Nephron progenitor cell (in vitro differentiated cells): ENCODE results near the gene NR1D1.

Experiments
- DNase-seq: peaks from one replicate; pipeline ENCODE4 v3.0.0; 2021
- H3K27ac Mint-ChIP-seq: 2 replicates; pipeline ENCODE4 v1.8.0; 2021; ENCODE audit warnings: mild to moderate bottlenecking, moderate library complexity, mixed read lengths
- H3K27me3 Mint-ChIP-seq: 2 replicates; pipeline ENCODE4 v1.8.0; 2021; ENCODE audit warnings: mild to moderate bottlenecking, low read depth, mixed read lengths; ENCODE audit not compliant: poor library complexity
- H3K36me3 Mint-ChIP-seq: 2 replicates; pipeline ENCODE4 v1.8.0; 2021; ENCODE audit warnings: low read depth, mixed read lengths
- H3K4me1 Mint-ChIP-seq: 2 replicates; pipeline ENCODE4 v1.8.0; 2021; ENCODE audit warnings: mixed read lengths
- H3K4me3 Mint-ChIP-seq: 2 replicates; pipeline ENCODE4 v1.8.0; 2021; ENCODE audit warnings: mild to moderate bottlenecking, moderate library complexity, mixed read lengths
- H3K9me3 Mint-ChIP-seq: 2 replicates; pipeline ENCODE4 v1.8.0; 2021; ENCODE audit warnings: mild to moderate bottlenecking, moderate library complexity, mixed read lengths
- CTCF ChIP-seq: fragments of 200-600 bp; sonication (generic); IDR thresholded peaks from 2 replicates; pipeline ENCODE4 v1.5.0; 2021; ENCODE audit warnings: antibody characterized with exemption

Gene NR1D1

GRCh38 chr17:40098846-40099618, 1.4 kb downstream of the NR1D1 start:
- Mint-ChIP-seq H3K36me3 (peaks cover 21% of the 10 kb centered on the region), H3K27me3 (peaks cover 8% of the 10 kb centered on the region)
- TF ChIP-seq CTCF: no peak

GRCh38 chr17:40097931-40098845, 2.2 kb downstream of the NR1D1 start:
- H3K27me3 Mint-ChIP-seq: peaks cover 8% of the 10 kb centered on the region
- peaks cover 79% of the 10 kb centered on the region for H3K4me1 Mint-ChIP-seq
- H3K9me3 Mint-ChIP-seq: no peaks in the 10 kb centered on the region
- no peak for DNase-seq
- peaks cover 28% of the 10 kb centered on the region for H3K36me3 Mint-ChIP-seq
- peak overlapping the region; percentile 15 for H3K27ac Mint-ChIP-seq
- H3K4me3 Mint-ChIP-seq: peak overlapping the region; percentile 72
- no peak for TF ChIP-seq CTCF

More at GRCh38 chr17:40098846-40099618, 1.4 kb downstream of the NR1D1 start:
- DNase-seq: peak; percentile 94
- Mint-ChIP-seq H3K4me3 (peak overlapping the region; percentile 89), H3K27ac (peak overlapping the region; percentile 15), H3K9me3 (no peaks in the 10 kb centered on the region), H3K4me1 (peaks cover 79% of the 10 kb centered on the region)

GRCh38 chr17:40097087-40097486, 3.3 kb downstream of the NR1D1 start:
- no peak for TF ChIP-seq CTCF
- peaks cover 83% of the 10 kb centered on the region for H3K4me1 Mint-ChIP-seq
- no peak for DNase-seq
- H3K36me3 Mint-ChIP-seq: peaks cover 28% of the 10 kb centered on the region
- peaks cover 8% of the 10 kb centered on the region for H3K27me3 Mint-ChIP-seq
- no peak overlapping the region for H3K4me3 Mint-ChIP-seq
- H3K27ac Mint-ChIP-seq: no peak overlapping the region
- no peaks in the 10 kb centered on the region for H3K9me3 Mint-ChIP-seq

GRCh38 chr17:40095944-40096791, 4.2 kb downstream of the NR1D1 start:
- H3K36me3 Mint-ChIP-seq: peaks cover 28% of the 10 kb centered on the region
- no peak overlapping the region for H3K27ac Mint-ChIP-seq
- peaks cover 6% of the 10 kb centered on the region for H3K27me3 Mint-ChIP-seq
- DNase-seq: no peak
- H3K4me3 Mint-ChIP-seq: no peak overlapping the region
- H3K9me3 Mint-ChIP-seq: no peaks in the 10 kb centered on the region
- peaks cover 83% of the 10 kb centered on the region for H3K4me1 Mint-ChIP-seq
- TF ChIP-seq CTCF: no peak

GRCh38 chr17:40095351-40095943, 4.9 kb downstream of the NR1D1 start:
- Mint-ChIP-seq H3K4me1 (peaks cover 83% of the 10 kb centered on the region), H3K4me3 (no peak overlapping the region)

More at GRCh38 chr17:40095351-40095943, 4.9 kb downstream of the NR1D1 start:
- no peak overlapping the region for H3K27ac Mint-ChIP-seq
- no peak for DNase-seq
- peaks cover 28% of the 10 kb centered on the region for H3K36me3 Mint-ChIP-seq
- H3K9me3 Mint-ChIP-seq: no peaks in the 10 kb centered on the region
- TF ChIP-seq CTCF: no peak
- peaks cover 5% of the 10 kb centered on the region for H3K27me3 Mint-ChIP-seq
